Measurements from ENCODE around the gene FIG4. TPM values are rescaled to one million over a fixed set of nuclear protein-coding genes. Genes with fewer than 3 reads are reported as not detected.

Gene FIG4
- 6.7 and 7.7 TPM in 2 replicates for total RNA-seq

DNA sequence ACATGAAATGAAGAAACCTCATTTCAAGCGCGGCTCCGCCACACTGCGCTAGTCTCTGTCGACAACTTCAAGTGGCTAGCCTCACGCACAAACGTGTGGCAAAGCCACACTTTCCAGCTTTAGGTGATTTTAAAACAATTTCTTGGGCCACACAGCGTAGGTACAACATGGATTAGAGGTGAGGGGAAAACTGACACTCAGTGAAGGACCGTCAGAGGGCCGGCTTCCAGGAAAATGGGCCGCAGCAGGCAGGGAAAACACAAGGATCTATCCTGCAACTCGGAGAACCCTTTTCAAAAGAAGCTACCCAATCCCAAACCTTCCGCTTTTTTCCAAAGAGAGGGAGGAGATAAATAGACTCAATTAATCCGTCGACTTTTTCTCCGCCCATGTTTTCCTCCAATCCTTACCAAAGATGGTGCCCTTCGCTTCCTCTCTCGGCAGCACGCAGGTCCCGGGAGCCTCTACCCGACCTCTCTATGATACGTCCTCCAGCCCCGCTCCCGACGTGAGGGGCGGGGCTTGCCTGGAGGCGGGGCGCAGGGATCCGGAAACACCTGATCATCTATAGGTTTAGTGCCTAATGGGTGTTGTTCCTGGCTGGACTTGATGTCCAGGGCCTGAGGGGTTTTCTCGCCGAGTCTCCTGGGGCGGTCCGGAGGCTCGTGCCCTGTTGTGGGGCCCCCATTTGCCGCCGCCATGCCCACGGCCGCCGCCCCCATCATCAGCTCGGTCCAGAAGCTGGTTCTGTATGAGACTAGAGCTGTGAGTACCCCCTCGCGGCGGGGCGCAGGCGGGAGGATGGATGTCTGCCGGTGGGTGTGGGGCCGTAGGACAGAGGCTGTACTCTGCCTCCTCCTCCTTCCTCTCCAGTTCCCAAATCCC lies at the start of gene FIG4, which contains the start of gene AK9:
TSS of gene FIG4 (plus strand) at position 560 of the 885 bp plus-strand sequence. CDS start at position 700, 140 bp downstream.
TSS of gene AK9 (minus strand) at position 466 of the 885 bp plus-strand sequence. CDS start 15,457 bp downstream, outside the sequence.

Other genes starting within 250 kb of the FIG4 start
- 15.7 and 17.6 TPM in 2 replicates for gene MICAL1, start 235.5 kb upstream of the FIG4 start, total RNA-seq
- 5.5 and 5.7 TPM in 2 replicates for gene ZBTB24, start 208.1 kb upstream of the FIG4 start, total RNA-seq
- gene AK9, start 94 bp upstream of the FIG4 start, total RNA-seq = 0.51 and 1.5 TPM in 2 replicates

Measured in airway epithelial cell (primary cell).